GM18909 (cell line): Measurements from ENCODE around the gene SLC4A4.

Experiments used
- ATAC-seq: cut with Tn5 transposase; IDR thresholded peaks from one replicate; pipeline ENCODE4 v1.9.1; 2021; ENCODE audit warnings: mild to moderate bottlenecking; ENCODE audit not compliant: unreplicated experiment, poor library complexity

Gene SLC4A4

DNA sequence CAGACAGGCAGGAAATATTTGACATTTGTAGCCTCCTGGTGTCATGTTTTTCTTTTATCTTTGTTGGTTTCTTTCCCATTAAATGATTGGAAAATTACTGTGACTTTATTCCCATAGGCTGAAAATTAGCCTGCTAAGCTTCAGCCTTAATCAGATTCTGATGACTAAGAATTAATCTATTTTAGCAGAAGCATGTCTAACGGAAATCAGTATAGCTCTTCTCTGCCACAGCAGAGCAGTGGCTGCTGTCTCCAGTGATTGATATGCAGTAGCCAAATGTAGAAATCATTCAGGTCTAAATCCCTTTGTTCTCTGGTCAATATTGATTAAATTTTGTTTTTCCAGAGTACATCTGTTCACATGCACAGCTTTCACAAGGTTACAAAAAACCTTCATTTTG lies 245.8 kb downstream of the SLC4A4 start:
- no peak for ATAC-seq

DNA sequence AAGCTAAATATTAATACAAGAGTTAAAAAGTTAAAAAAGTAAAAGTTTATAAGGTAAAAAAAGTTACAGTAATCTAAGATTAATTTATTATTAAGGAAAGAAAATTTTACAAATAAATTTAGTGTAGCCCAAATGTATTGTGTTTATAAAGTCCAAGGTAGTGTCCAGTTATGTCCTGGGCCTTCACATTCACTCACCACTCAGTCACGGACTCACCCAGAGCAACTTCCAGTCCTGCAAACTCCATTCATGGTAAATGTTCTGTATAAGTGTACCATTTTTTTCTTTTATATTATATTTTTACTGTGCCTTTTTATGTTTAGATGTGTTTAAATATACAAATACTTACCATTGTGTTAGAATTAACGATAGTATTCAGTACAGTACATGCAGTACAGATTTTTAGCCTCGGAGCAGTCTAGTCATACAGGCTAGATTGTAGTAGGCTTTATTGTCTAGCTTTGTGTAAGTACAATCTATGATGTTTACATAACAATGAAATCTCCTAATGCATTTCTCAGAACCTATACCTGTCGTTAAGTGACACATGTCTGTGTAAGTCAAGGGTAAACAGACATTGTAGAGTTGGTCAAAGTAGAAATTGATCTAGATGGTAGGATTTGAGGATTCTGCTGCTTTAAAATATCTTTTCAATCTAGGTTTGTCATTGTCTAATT lies 247.4 kb downstream of the SLC4A4 start:
- no peak for ATAC-seq

DNA sequence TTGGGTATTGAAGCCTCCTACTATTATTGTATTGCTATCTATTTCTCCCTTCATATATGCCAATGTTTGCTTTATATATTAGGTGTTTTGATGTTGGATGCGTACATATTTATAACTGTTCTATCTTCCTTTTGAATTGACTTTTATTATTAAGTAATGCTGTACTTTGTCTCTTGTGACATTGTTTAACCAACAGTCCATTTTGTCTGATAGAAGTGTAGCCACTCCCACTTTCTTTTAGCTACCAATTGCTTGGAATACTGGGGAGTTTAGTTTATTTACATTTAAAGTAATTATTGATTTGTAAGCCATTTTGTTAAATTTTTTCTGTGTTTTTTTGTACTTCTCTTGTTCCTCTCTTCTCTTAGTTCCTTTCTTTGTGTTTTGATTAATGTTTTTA lies 249.2 kb downstream of the SLC4A4 start:
- ATAC-seq = no peak

DNA sequence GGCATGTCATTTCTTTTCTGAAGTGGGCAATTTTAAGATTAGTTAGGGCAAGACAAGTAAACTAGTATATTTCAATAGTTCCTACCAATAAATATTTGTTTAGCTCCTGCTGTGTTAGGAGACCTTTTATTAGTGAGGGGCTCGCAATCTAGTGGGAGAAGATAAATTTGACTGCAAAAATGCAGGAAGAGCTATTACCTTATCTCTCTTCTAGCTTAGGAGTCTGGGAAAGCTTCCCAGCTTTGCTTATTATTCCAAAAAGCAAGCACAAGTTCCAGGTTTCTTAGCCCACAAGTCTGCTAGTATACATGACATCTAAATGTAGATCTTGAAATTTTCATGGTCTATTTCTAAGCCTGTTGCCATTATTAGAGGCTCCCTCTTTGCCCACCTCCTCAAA lies 254.0 kb downstream of the SLC4A4 start:
- no peak for ATAC-seq

DNA sequence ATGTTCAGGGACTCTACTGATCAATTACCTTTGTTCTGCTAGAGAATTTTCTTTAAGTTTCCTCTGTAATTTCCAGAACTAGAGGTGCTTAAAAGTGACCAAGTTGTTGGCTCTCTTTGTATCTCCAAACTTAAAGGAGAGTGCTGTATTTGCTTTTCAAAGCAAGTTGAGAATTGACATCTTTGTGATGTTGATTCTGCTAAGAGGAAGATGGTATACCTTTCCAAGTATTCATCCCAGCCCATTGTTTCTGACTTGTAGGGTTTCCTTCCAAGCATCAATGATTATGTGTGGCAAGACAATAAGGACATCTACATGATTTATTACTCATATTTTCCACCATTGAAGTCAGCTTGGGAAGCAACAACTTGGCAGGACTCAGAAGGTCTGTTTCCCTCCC lies 254.5 kb downstream of the SLC4A4 start:
- ATAC-seq = no peak

DNA sequence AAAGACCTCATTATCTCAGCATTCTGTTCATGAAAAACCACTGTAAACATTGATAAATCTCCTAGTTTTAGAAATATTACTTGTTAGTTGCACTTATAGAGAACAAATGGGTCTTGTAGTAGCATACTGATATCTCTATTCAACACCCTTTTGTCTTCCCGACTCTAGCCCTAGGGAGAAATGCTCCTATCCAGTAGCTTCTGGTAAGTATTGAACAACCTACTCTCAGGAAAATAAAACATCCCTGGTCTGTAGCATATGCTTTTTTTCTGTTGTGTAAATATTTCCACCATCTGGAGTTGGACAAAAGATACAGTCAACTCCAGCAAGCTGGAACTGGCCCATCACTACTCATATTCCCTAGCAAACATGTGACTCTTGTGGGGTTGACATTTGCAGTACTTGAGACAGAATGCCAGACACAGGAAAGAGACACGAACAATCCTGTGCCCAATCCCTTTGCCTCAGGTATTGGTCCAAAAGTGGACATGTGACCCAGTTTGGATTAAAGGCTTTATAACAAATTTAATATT lies 256.8 kb downstream of the SLC4A4 start:
- ATAC-seq = no peak

DNA sequence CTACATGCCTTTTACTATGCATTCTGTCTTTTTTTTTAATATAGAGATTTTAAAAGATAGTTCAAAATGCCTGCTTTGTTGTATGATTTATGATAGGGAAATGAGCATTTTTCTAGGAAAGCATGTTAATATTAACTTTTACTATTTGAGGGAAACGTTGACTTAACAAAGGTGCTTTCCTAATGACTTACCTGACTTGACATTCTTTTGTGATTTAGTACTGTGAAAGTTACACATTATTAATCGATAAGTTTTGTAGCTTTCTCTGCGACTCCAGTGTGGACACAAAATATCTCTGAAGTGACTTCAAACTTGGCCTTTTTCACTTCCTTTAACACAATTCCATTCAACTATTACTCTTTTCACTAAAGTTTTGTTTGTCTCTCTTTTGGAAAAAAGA lies 260.8 kb downstream of the SLC4A4 start:
- no peak for ATAC-seq

DNA sequence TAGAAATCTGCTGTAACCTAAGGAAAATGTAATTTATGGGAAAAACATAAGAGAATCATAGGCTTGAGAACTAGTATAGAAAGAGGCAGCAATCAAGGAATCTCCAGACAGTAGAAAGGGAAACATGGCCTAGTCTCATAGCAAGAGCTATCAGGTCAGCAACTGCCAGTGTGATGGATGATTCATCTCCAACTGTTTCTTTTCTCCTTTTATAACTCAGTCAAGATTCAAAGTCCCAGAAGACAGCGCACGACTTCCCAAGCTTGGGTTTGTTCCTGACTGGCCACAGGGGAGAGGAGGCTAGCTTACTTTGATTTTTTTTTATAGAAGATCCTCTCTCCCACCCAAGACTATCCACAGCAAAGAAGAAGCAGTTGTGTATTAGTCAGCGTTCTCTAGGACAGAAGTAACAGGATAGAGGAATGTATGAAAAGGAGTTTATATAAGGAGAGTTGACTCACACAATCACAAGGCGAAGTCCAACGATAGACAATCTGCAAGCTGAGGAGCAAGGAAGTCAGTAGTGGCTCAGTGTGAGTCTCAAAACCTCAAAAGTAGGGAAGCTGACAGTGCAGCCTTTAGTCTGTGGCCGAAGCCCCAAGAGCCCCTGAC lies 263.6 kb downstream of the SLC4A4 start:
- no peak for ATAC-seq

DNA sequence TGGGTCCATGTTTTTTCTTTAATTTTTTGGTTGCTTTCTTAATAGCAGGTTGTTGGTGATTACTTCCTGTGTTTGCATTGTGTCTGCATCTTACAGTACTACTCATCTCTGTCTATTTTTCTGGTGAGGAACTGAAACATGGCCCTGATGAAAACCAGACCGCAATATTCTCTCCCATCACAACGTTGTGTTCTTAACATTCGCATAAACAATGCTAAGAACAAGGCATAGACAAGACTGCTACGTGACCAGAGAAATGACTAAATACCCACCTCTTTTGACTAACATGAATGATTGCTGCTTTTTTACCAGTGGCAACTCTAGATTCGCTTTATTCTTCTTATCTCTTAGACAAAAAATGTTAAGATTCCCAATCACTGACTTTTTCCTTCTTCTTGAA lies 266.0 kb downstream of the SLC4A4 start:
- peak; percentile 98 for ATAC-seq

DNA sequence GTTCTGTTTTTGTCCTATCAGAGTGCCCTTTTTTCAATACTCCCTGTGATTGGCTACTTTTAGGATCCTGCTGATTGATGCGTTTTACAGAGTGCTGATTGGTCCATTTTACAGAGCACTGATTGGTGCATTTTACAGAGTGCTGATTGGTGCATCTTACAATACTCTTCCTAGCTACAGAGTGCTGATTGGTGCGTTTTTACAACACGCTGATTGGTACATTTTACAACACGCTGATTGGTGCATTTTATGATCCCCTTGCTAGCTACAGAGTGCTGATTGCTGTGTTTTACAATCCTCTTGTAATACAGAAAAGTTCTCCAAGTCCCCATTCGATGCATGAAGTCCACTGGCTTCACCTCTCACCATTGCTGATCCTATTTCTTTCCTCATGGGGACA lies 268.3 kb downstream of the SLC4A4 start:
- no peak for ATAC-seq

DNA sequence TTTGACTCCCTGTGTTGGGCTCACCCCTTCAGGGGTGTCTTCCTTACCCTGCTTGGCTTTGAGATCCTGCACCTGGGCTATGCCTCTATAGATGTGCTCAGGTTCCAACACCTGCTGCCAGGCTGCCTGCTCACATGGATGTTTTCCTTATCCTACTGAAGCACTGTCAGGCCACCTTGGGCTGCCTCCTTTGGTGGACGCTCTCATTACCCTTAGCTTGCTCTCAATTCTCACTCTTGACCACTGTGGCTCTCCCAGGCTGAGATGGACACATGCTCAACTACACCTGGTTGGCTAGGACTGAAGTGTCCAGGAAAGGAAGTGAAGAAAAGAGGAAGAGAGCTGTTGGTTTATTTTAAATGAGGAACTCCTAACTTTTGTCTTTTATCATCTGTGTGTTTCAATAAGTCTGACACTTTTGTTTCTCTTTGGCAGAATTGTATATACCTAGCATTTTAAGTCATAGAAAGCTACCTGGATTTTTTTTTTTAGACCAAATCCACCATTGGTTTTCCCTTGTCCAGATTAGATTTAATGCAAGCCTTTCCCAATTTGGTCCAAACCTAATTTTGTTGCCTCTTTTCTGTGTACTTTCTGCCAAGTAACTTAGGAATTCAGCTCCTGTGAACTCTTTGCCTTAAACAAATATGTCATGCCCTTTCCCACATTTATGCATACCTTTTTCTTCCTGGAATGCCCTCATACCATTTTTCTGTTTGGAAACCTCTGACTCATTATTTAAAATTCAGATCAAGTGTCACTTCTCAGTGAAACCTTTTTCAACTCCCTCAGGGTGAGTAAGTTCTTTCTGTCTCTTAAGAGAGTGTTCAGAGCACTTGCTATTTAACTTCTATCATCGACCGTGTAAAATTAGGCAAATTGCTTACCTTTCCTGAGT lies 269.2 kb downstream of the SLC4A4 start:
- ATAC-seq = no peak

DNA sequence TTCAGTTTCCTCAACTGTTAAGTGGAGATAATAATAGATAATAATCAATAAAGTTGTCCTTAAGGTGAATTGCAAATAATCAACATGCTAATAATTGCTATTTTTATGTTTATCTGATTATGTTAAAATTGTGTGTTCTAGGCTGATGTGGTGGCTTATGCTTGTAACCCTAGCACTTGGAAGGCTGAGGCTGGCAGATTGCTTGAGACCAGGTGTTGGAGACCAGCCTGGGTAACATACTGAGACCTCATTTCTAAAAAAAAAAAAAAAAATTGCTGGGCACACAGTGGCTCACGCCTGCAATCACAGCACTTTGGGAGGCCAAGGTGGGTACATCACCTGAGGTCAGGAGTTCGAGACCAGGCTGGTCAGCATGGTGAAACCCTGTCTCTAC lies 269.9 kb downstream of the SLC4A4 start:
- no peak for ATAC-seq

DNA sequence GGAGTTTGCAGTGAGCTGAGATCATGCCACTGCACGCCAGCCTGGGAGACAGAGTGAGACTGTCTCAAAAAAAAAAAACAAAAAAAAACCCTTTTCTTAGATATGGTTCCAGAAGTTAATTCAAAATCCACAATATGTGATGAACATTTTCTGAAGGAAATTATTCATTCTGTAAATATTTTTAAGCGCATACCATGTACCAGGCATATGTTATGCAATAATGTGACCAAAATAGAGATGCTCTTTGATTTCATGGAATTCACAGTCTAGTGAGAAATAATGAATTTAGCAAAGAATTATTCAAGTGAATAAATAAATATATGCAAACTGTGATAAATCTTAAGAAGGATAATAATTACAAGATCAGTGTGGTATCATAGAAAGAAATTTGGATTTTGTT lies 270.3 kb downstream of the SLC4A4 start:
- no peak for ATAC-seq

DNA sequence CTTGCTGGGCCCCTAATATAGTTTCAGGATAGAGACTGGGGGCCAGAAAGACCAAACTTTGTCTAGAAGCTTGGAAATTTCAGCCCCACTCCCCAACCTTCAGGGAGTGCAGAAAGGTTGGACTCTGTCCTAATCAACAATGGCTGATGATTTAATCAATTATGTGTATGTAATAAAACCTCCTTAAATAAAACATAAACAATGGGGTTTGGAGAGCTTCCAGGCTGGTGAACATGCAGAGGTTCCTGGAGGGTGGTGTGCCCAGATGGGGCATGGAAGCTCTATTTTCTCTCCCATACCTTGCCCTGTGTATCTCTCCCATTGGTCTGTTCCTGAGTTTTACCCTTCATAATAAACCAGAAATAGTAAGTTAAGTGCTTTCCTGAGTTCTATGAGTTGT lies 270.8 kb downstream of the SLC4A4 start:
- no peak for ATAC-seq

DNA sequence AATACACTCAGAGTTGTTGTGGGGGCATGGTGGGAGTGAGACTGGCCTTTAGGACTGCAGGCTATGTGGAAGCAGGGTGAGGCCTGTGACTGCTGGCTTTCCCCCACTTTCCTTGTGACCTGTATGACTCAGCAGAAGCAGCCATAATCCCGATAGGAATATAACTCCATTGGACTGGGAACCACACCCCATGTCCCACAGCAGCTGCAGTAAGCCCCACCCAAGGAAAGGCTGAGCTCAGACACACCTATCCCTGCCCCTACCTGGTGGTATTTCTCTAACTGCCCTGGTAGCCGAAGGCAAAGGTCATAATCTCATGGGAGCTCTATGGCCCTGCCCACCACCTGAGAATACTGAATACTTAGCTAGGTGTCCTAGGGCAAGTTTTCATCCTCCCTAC lies 275.8 kb downstream of the SLC4A4 start:
- no peak for ATAC-seq

DNA sequence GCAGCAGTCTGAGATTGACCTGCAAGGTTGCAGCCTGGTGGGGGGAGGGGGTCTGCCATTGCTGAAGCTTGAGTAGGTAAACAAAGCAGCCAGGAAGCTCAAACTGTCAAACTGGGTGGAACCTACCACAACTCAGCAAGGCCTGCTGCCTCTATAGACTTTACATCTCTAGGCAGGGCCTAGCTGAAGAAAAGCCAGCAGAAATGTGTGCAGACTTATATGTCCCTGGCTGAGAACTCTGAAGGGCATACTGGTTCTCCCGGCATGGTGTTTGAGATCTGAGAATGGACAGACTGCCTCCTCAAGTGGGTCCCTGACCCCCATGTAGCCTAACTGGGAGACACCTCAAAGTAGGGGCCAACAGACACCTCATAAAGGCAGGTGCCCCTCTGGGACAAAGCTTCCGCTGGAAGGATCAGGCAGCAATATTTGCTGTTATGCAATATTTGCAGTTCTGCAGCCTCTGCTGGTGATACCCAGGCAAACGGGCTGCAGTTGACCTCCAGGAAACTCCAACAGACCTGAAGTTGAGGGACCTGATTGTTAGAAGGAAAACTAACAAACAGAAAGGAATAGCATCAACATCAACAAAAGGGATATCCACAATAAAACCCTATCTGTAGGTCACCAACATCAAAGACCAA lies 277.5 kb downstream of the SLC4A4 start:
- ATAC-seq = no peak
